Stimulated activated CD4-positive, alpha-beta T cell treated with anti-CD3 and anti-CD28 coated beads, Interleukin-12 subunit alpha, Interleukin-12 subunit beta, amount 100 ng/mL, for 24 hours (primary cell): ENCODE measurements around the gene NECTIN4.
A peak's percentile ranks its signal among the peaks of the same experiment; 100 is the strongest.
"Not testable (repeated sequence)": the region's sequence is repeated elsewhere in the genome, so short reads cannot be mapped to it uniquely, and the experiment has no call there.

Source experiments
- DNase-seq, 2 experiments: peaks; one replicate each; pipeline ENCODE4 v3.0.0-alpha.2; 2020; ENCODE audit warnings: low read depth in 2 of 2

NECTIN4 gene

GRCh38 chr1:161089251-161089924, at the start of gene NECTIN4:
TSS of gene NECTIN4 (minus strand) at chr1:161089558. CDS start at chr1:161089296, 262 bp downstream.
- no peak for DNase-seq

- no peak for DNase-seq
These were observed 49.1 kb upstream of the NECTIN4 start for GRCh38 chr1:161138431-161138830.

GRCh38 chr1:161137881-161138280, 48.5 kb upstream of the NECTIN4 start:
- no peak for DNase-seq

- DNase-seq: no peak
These were observed 43.9 kb upstream of the NECTIN4 start for GRCh38 chr1:161133220-161133740.

GRCh38 chr1:161132410-161133219, 43.3 kb upstream of the NECTIN4 start, which contains the start of gene DEDD:
TSS of gene DEDD (minus strand) at chr1:161132667. CDS start at chr1:161124462, 8,205 bp downstream.
- peak; percentile 79 to 84 for DNase-seq

GRCh38 chr1:161131523-161132409, 42.4 kb upstream of the NECTIN4 start:
- DNase-seq: no peak

GRCh38 chr1:161130266-161130665, 40.9 kb upstream of the NECTIN4 start:
- no peak for DNase-seq

- DNase-seq: no peak
These were observed 39.4 kb upstream of the NECTIN4 start for GRCh38 chr1:161128591-161129420.

- DNase-seq: no peak
These were observed 38.3 kb upstream of the NECTIN4 start for GRCh38 chr1:161127649-161128048.

GRCh38 chr1:161122967-161123366, 33.6 kb upstream of the NECTIN4 start:
- no peak for DNase-seq

- no peak for DNase-seq
These were observed 32.5 kb upstream of the NECTIN4 start for GRCh38 chr1:161121834-161122233.

- DNase-seq: no peak
These were observed 31.8 kb upstream of the NECTIN4 start for GRCh38 chr1:161121042-161121650.

- peak; percentile 51 to 59 for DNase-seq
These were observed 29.9 kb upstream of the NECTIN4 start for GRCh38 chr1:161119092-161119903.

- DNase-seq: peak; percentile 79 to 82
These were observed 28.6 kb upstream of the NECTIN4 start, which contains the start of the genes NIT1 and PFDN2 for GRCh38 chr1:161117759-161118581. TSS of gene NIT1 (plus strand) at chr1:161118105. CDS start at chr1:161118177, 72 bp downstream. TSS of gene PFDN2 (minus strand) at chr1:161118037. CDS start at chr1:161118026, 11 bp downstream.

GRCh38 chr1:161115961-161116360, 26.6 kb upstream of the NECTIN4 start:
- DNase-seq: not testable (repeated sequence)

GRCh38 chr1:161115132-161115711, 25.9 kb upstream of the NECTIN4 start:
- peak in 1 of 2 experiments; percentile 26 for DNase-seq

GRCh38 chr1:161114556-161114955, 25.2 kb upstream of the NECTIN4 start:
- DNase-seq: no peak

- no peak for DNase-seq
These were observed 24.6 kb upstream of the NECTIN4 start for GRCh38 chr1:161113915-161114314.
